Mononuclear cell (primary cell): ENCODE results near the gene SAV1. TPM values are rescaled to one million over a fixed set of nuclear protein-coding genes. Genes with fewer than 3 reads are reported as not detected.
"Not testable (repeated sequence)": the region's sequence is repeated elsewhere in the genome, so short reads cannot be mapped to it uniquely, and the experiment has no call there.

Source experiments
- H3K27me3 ChIP-seq: 2 replicates; pipeline ENCODE4 v1.6.0; 2011; ENCODE audit warnings: low read length, control low read depth; ENCODE audit not compliant: insufficient read depth
- H3K4me1 ChIP-seq: 2 replicates; pipeline ENCODE4 v1.5.1; 2011; ENCODE audit warnings: mild to moderate bottlenecking, low read length, control low read depth; ENCODE audit not compliant: insufficient read depth
- H3K4me3 ChIP-seq: 2 replicates; pipeline ENCODE4 v1.5.1; 2011; ENCODE audit warnings: mild to moderate bottlenecking, low read length, moderate library complexity
- H3K9me3 ChIP-seq: 2 replicates; pipeline ENCODE4 v1.5.1; 2011; ENCODE audit warnings: low read depth, mild to moderate bottlenecking, control low read depth, low read length
- total RNA-seq: library from RNA; depleted of rRNA; stranded (reverse); fragments of >200 nt; gene quantifications from one replicate; pipeline ENCODE4 v1.2.3, GENCODE V29; 2012

SAV1 gene
- total RNA-seq, 1 donor = 23.1 TPM

GRCh38 chr14:50670866-50671256, 2.8 kb upstream of the SAV1 start:
- peaks cover 10% of the 10 kb centered on the region for H3K4me1 ChIP-seq
- no peaks in the 10 kb centered on the region for H3K9me3 ChIP-seq
- H3K27me3 ChIP-seq = no peaks in the 10 kb centered on the region
- H3K4me3 ChIP-seq = no peak overlapping the region

GRCh38 chr14:50670196-50670865, 2.2 kb upstream of the SAV1 start:
- H3K4me1 ChIP-seq = peaks cover 10% of the 10 kb centered on the region
- no peaks in the 10 kb centered on the region for H3K9me3 ChIP-seq
- no peak overlapping the region for H3K4me3 ChIP-seq
- no peaks in the 10 kb centered on the region for H3K27me3 ChIP-seq

- Histone ChIP-seq H3K4me1 (peaks cover 10% of the 10 kb centered on the region), H3K27me3 (no peaks in the 10 kb centered on the region), H3K9me3 (no peaks in the 10 kb centered on the region), H3K4me3 (no peak overlapping the region)
Observed at GRCh38 chr14:50669441-50669986, 1.4 kb upstream of the SAV1 start.

- Histone ChIP-seq H3K27me3 (no peaks in the 10 kb centered on the region), H3K9me3 (no peaks in the 10 kb centered on the region), H3K4me3 (peak overlapping the region; percentile 68), H3K4me1 (peaks cover 10% of the 10 kb centered on the region)
Observed at GRCh38 chr14:50668826-50669143, 679 bp upstream of the SAV1 start.

GRCh38 chr14:50667684-50667995, 466 bp downstream of the SAV1 start:
- no peaks in the 10 kb centered on the region for H3K9me3 ChIP-seq
- H3K27me3 ChIP-seq = no peaks in the 10 kb centered on the region
- H3K4me3 ChIP-seq = peak overlapping the region; percentile 68
- H3K4me1 ChIP-seq = peaks cover 10% of the 10 kb centered on the region

GRCh38 chr14:50666772-50667683, 1.1 kb downstream of the SAV1 start:
- Histone ChIP-seq H3K4me3 (peak overlapping the region; percentile 68), H3K9me3 (no peaks in the 10 kb centered on the region), H3K27me3 (no peaks in the 10 kb centered on the region), H3K4me1 (peaks cover 10% of the 10 kb centered on the region)

GRCh38 chr14:50665300-50665699, 2.8 kb downstream of the SAV1 start:
- H3K4me3 ChIP-seq, H3K9me3 ChIP-seq: not testable (repeated sequence)

GRCh38 chr14:50664579-50664978, 3.5 kb downstream of the SAV1 start:
- H3K9me3 ChIP-seq, H3K4me3 ChIP-seq, H3K27me3 ChIP-seq: not testable (repeated sequence)
- H3K4me1 ChIP-seq = peaks cover 10% of the 10 kb centered on the region

More at GRCh38 chr14:50665300-50665699, 2.8 kb downstream of the SAV1 start:
- H3K4me1 ChIP-seq = peaks cover 10% of the 10 kb centered on the region
- H3K27me3 ChIP-seq = not testable (repeated sequence)

GRCh38 chr14:50659327-50659974, 8.7 kb downstream of the SAV1 start:
- Histone ChIP-seq H3K9me3 (no peaks in the 10 kb centered on the region), H3K27me3 (no peaks in the 10 kb centered on the region), H3K4me1 (no peaks in the 10 kb centered on the region), H3K4me3 (no peak overlapping the region)

- Histone ChIP-seq H3K4me1 (no peaks in the 10 kb centered on the region), H3K4me3 (no peak overlapping the region), H3K9me3 (no peaks in the 10 kb centered on the region), H3K27me3 (no peaks in the 10 kb centered on the region)
Observed at GRCh38 chr14:50658203-50658602, 9.9 kb downstream of the SAV1 start.

- Histone ChIP-seq H3K4me1 (no peaks in the 10 kb centered on the region), H3K9me3 (no peaks in the 10 kb centered on the region), H3K27me3 (no peaks in the 10 kb centered on the region), H3K4me3 (no peak overlapping the region)
Observed at GRCh38 chr14:50657753-50658152, 10.4 kb downstream of the SAV1 start.

GRCh38 chr14:50656776-50657175, 11.3 kb downstream of the SAV1 start:
- no peaks in the 10 kb centered on the region for H3K4me1 ChIP-seq
- H3K9me3 ChIP-seq = no peaks in the 10 kb centered on the region
- H3K4me3 ChIP-seq = no peak overlapping the region
- H3K27me3 ChIP-seq = no peaks in the 10 kb centered on the region

- no peaks in the 10 kb centered on the region for H3K27me3 ChIP-seq
- H3K9me3 ChIP-seq = no peaks in the 10 kb centered on the region
- H3K4me1 ChIP-seq = no peaks in the 10 kb centered on the region
- H3K4me3 ChIP-seq = no peak overlapping the region
Observed at GRCh38 chr14:50649691-50650090, 18.4 kb downstream of the SAV1 start.

GRCh38 chr14:50647753-50648152, 20.4 kb downstream of the SAV1 start:
- Histone ChIP-seq H3K4me3 (no peak overlapping the region), H3K27me3 (no peaks in the 10 kb centered on the region), H3K4me1 (no peaks in the 10 kb centered on the region)

GRCh38 chr14:50647282-50647681, 20.8 kb downstream of the SAV1 start:
- Histone ChIP-seq H3K4me1 (no peaks in the 10 kb centered on the region), H3K27me3 (no peaks in the 10 kb centered on the region), H3K9me3 (no peaks in the 10 kb centered on the region), H3K4me3 (no peak overlapping the region)

More at GRCh38 chr14:50647753-50648152, 20.4 kb downstream of the SAV1 start:
- H3K9me3 ChIP-seq = no peaks in the 10 kb centered on the region
